GM18868 (cell line): ENCODE measurements around the gene SAP25.
"Not testable (repeated sequence)": the region's sequence is repeated elsewhere in the genome, so short reads cannot be mapped to it uniquely, and the experiment has no call there.

Experiments used
- ATAC-seq: cut with Tn5 transposase; IDR thresholded peaks from one replicate; pipeline ENCODE4 v1.9.1; 2021; ENCODE audit warnings: mild to moderate bottlenecking, moderate library complexity; ENCODE audit not compliant: unreplicated experiment

SAP25 gene

DNA sequence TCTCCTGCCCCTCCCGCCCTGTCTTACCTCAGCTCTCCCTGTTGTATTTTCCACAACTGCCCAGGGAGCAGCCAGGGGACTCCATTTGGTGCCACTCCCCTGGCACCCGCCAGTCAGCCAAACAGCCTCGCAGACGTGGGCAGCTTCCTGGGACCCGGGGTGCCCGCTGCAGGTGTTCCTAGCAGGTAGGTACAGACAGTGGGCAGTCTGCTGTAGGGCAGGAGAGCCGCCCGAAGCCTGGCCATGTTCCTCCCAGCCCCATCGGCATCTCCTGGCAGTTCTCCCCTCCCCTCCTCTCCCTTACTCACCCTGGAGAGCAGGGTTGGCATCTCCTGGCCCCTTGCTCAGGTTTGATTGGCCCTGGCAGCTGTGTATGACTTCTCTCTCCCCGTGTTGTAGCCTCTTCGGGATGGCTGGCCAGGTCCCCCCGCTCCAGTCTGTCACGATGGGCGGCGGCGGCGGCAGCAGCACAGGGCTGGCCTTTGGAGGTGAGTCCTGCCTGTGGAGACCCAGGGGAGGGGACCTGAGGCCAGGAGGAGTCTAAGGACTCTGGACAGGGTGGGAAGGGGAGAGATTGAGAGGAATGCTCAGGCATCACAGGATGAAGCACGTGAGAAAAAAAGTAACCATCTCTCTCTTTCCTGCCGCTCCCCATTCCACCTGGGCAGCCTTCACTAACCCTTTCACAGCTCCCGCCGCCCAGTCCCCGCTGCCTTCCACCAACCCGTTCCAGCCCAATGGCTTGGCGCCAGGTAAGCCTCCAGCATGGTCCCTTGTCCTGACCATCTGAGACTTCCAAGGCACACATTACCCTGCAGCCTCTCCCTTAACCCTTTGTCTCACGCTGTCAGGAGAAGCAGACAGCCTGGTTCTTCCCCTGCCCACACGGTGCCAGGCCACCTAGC lies 11.3 kb downstream of the SAP25 start:
- ATAC-seq: no peak

- ATAC-seq: no peak
Measured at GRCh38 chr7:100561491-100562194, 12.1 kb downstream of the SAP25 start.

GRCh38 chr7:100559127-100559526 lies 14.6 kb downstream of the SAP25 start:
- ATAC-seq: no peak

DNA sequence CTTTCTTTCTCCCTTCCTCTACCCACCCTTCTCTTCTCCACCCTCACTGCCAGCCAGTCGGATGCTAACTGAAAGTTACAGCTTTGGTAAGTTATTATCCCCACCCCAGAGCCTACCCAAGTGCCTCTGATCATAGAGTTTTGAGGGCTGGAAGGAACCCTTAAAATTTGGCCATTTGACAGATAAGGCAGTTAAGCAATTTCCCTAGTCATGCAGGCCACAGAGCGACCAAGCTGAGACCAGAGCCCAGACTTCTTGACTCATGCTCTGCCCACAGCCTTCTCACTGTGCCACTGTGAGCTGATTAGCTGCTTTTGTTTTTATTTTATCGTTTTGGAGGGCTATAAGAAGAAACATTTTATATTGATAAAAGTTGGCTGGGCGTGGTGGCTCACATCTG lies 17.2 kb downstream of the SAP25 start:
- no peak for ATAC-seq

- ATAC-seq: no peak
Measured at GRCh38 chr7:100555701-100556100, 18.0 kb downstream of the SAP25 start.

DNA sequence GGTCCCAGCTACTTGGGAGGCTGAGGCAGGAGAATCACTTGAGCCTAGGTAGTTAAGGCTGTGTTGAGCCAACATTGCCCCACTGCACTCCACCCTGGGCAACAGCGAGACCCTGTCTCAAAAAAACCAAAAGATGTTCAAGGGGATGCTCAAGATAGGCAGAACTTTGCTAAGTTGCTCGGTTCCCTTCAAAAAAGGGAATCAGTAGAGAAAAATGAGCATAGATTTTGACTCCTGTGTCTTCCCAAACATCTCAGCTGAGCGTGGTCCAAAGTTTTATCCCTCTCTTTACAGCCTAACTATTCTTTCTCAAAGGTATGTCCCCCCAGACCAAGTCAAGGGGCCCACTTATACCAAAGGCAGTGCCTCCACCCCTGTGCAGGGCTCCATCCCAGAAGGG lies 20.7 kb downstream of the SAP25 start:
- no peak for ATAC-seq

GRCh38 chr7:100552532-100552931 lies 21.2 kb downstream of the SAP25 start:
- no peak for ATAC-seq

- ATAC-seq: not testable (repeated sequence)
Measured at GRCh38 chr7:100548446-100548845, 25.3 kb downstream of the SAP25 start.

- no peak for ATAC-seq
Measured at GRCh38 chr7:100547872-100548271, 25.8 kb downstream of the SAP25 start.

DNA sequence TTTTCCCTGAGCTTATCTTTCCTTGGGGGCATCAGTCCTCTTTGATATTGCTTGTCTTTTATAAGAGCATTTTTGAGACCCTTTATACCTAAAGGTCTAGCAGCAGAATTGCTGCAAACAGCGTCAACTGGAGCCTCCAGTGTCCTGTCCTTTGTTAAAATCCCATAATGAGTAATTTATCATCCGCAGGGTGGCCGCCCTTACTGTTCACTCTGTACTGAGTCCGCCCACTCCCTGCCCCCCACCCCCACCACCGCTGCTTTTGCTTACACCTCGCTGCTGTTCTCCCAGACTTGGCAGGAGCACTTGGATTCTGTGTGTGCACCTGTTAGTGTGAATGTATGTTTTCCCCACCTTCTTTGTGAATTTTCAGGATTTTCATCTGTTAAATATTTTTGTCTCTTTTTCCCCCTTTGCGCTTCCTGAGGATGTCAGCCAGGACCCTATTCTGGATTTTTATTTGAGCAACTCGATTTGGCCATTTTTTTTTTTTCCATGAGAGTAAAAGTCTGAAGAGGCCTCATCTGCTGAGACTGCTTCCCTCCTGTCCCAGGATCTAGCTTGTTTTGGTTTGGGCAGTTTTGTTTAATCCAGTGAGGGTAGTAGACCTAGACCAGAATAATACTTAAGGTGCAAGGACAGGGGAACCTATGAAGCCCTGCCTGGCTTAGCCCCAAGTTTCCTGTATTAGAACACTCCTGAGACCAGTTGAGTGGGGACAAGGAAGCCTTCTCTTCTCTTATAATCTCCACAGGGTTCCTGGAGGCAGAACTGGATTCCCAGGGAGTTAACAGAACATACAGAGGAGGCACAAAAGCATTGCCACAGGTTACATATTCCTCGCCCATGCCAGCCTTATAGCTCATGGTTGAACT lies 26.5 kb downstream of the SAP25 start:
- ATAC-seq: no peak

DNA sequence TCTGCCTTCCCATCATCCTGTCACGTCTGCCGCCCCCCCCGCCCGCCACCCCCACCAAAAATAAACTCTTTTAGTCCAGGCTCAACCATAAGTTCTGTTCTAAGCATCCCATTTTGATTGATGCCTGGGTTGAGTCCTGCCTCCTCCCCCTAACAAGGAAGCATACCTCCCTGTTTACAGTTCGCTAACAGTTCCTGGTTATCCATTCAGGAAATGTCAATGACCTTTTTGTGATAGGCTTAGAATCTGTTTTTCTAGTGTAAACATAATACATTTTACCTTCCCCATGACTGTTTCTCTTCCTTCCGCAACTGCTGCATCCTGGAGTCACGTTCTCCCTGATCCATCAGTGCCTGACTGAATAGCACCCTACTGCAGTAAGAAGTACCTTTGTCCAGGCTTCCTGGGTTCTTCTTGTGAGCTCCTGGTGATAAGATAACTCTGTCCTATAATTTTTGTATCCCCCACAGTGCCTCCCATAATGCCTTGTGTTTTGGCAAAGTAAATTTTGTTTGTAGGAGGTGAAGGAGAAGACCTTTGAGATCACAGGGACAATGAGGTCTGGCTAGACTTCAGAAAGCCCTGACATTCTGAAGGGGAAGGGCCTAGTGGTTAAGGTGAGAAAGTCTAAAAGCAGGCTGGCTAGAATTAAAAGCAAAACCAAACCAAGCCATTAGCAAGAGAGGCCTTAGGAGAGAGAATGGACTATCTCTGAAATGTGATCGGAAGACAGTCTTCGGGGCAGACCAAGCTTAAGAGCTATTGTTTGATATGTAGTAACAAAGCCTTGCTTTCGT lies 27.4 kb downstream of the SAP25 start:
- ATAC-seq: no peak

GRCh38 chr7:100545360-100546128 lies 28.2 kb downstream of the SAP25 start:
- ATAC-seq: peak; percentile 68

GRCh38 chr7:100544967-100545359 lies 28.7 kb downstream of the SAP25 start:
- no peak for ATAC-seq

GRCh38 chr7:100544386-100544785 lies 29.3 kb downstream of the SAP25 start:
- ATAC-seq: no peak

DNA sequence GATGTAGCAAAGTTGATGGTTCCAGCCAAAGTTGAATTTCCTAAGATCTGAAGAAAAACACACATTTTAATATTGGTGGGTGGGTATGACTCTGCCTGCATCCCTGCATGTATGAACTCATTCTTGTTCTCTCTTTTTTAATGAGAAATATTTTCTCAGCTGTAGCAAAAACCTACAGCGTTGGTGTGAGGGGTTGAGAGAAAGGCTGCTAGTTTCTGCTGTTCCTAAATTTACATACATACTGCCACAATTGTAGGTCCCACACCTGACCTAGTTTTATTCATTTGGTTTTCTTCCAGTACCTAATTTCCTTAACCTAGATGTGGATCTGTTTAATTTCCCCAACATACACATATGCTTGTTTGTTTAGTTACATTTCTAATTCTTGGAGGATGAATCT lies 30.1 kb downstream of the SAP25 start:
- no peak for ATAC-seq

DNA sequence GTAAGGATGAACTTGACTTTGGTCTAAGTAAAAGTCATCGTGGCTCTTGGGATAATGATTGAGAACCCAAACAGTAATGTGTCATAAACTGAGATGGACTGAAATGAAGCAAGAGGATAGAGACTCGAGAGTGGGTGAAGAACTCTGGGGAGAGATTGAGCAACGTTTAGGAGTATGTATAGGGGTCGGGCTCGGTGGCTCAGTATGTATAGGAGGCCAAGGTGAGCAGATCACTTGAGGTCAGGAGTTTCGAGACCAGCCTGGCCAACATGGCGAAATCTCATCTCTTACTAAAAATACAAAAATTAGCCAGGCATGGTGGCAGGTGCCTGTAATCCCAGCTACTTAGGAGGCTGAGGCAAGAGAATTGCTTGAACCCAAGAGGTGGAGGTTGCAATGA lies 32.4 kb downstream of the SAP25 start:
- not testable (repeated sequence) for ATAC-seq

DNA sequence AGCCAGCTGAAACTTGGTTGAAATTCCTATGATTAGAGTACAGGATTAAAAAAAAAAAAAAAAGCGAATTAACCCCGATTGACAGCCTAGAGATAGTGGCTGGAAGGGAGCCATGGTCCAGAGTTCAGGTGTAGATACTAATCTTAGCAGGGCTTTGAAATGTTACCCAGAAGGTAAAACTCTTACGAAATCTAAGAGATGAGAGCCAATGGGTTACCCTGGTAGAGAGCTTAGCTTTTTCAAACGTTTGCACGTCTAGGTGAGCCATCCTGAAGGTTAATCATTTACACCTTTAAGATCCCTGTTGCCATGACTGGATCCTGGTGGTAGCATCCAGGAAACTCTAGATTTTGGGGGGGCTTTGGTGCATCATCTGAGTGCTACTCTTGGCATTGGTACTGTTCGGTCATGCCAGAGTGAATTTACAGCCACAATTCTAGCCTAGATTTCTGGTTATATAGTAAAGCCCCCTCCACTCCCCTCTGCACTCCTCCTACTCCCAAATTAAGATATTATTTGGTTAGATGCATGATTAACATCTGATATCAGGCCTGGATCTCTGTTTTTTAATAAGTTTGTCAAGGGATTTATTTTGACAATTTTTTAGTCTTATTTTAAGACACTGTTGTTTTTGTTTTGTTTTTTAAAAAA lies 33.5 kb downstream of the SAP25 start:
- no peak for ATAC-seq

DNA sequence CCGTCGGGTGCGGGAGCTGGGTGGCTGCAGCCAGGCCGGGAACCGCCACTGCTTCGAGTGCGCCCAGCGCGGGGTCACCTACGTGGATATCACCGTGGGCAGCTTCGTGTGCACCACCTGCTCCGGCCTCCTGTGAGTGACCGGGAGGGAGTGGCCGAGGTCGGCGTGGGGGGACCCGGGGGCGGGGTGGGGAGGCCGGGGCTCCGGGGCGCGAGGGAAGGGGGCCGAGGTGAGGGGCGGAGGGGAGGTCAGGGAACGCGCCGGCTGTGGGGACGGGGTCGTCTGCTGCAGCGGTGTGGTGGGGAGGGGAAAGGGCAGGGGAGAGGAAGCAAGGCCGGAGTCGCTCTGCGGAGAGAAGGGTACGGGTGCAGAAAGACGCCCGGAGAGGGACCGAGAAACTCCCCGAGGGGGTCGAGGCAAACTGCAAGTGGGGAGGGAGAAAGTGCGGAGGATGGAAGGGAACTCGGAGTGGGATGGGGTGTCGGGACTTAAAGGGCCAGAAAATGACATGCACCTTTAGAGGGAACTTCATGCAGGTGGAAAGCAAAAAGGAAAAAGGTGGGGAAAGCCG lies 34.2 kb downstream of the SAP25 start:
- ATAC-seq: no peak
